Panc1 (cell line): ENCODE data around the gene SORL1. TPM values are rescaled to one million over a fixed set of nuclear protein-coding genes. Genes with fewer than 3 reads are reported as not detected.

Source experiments
- ATAC-seq: fragments of 200-7000 bp; cut with Tn5 transposase; 2 replicates; pipeline ENCODE4 v1.9.1; 2020; ENCODE audit warnings: mild to moderate bottlenecking, moderate library complexity
- BruUV-seq: library from RNA; stranded (reverse); fragments of 400-500 nt; replicated peaks from 2 replicates; lab custom pipeline; 2021; lab: Mats Ljungman, UMichigan
- CTCF ChIA-PET: fragments of 300-600 bp; sonication (Branson Sonifier 250); formaldehyde crosslinking; loops from one replicate; lab custom pipeline; 2022; ENCODE audit warnings: antibody characterized with exemption; lab: Charles Lee
- POLR2A ChIA-PET: fragments of 300-600 bp; sonication (Branson Sonifier 250); formaldehyde crosslinking; loops from one replicate; lab custom pipeline; 2022; ENCODE audit warnings: antibody characterized with exemption; lab: Charles Lee
- DNase-seq: peaks from one replicate; pipeline ENCODE4 v3.0.0-alpha.2; 2010; ENCODE audit warnings: low read depth, low spot score
- H3K27ac ChIP-seq: 2 replicates; pipeline ENCODE4 v1.5.1; 2011; ENCODE audit warnings: mild to moderate bottlenecking, low read length, inconsistent platforms
- H3K27me3 ChIP-seq: fragments of 200-500 bp; sonication (Bioruptor generic); 2 replicates; pipeline ENCODE4 v1.6.0; 2014; ENCODE audit warnings: low read length, inconsistent platforms; ENCODE audit not compliant: control insufficient read depth, insufficient read depth
- H3K36me3 ChIP-seq: fragments of 200-500 bp; sonication (Bioruptor generic); 2 replicates; pipeline ENCODE4 v1.5.1; 2014; ENCODE audit warnings: inconsistent platforms, mild to moderate bottlenecking, low read length, moderate library complexity; ENCODE audit not compliant: control insufficient read depth, insufficient read depth
- H3K4me1 ChIP-seq: 2 replicates; pipeline ENCODE4 v1.5.1; 2011; ENCODE audit warnings: inconsistent platforms, mild to moderate bottlenecking, low read length, moderate library complexity; ENCODE audit not compliant: control insufficient read depth, insufficient read depth
- H3K4me3 ChIP-seq, 2 experiments: 2 replicates each; pipeline ENCODE4 v1.5.1; 2011 to 2012; ENCODE audit warnings: low read depth in 2 of 2, low read length in 2 of 2, mild to moderate bottlenecking in 2 of 2, inconsistent platforms in 1 of 2, moderate library complexity in 1 of 2
- H3K9me3 ChIP-seq: fragments of 200-500 bp; sonication (Bioruptor generic); 2 replicates; pipeline ENCODE4 v1.5.1; 2014; ENCODE audit warnings: low read depth, mild to moderate bottlenecking, inconsistent platforms, low read length, moderate library complexity; ENCODE audit not compliant: control insufficient read depth, insufficient read depth
- CTCF ChIP-seq: fragments of 450-650 bp; IDR thresholded peaks from 2 replicates; pipeline ENCODE4 v1.5.1; 2017; ENCODE audit warnings: mild to moderate bottlenecking
- POLR2AphosphoS5 ChIP-seq: IDR thresholded peaks from 2 replicates; pipeline ENCODE4 v1.6.1; 2012; ENCODE audit warnings: mild to moderate bottlenecking, low read depth, low read length, moderate library complexity
- REST ChIP-seq, 2 experiments: IDR thresholded peaks; 2 replicates each; pipeline ENCODE4 v1.6.1; 2011 to 2012; ENCODE audit warnings: low read depth in 2 of 2, control low read depth in 1 of 2, low read length in 1 of 2, mild to moderate bottlenecking in 1 of 2, moderate library complexity in 1 of 2; ENCODE audit not compliant: insufficient read depth in 1 of 2
- SIN3A ChIP-seq: IDR thresholded peaks from 2 replicates; pipeline ENCODE4 v1.6.1; 2012; ENCODE audit warnings: low read depth, mild to moderate bottlenecking, low read length, moderate library complexity, borderline replicate concordance; ENCODE audit not compliant: insufficient read depth
- TCF7L2 ChIP-seq: IDR thresholded peaks from 2 replicates; pipeline ENCODE4 v1.6.1; 2011; ENCODE audit warnings: mild to moderate bottlenecking, low read depth, low read length, inconsistent platforms
- in situ Hi-C: cut with HindIII; loops from 2 replicates; pipeline ENCODE4 v1.10.0; 2016; ENCODE audit warnings: low sequenced_read_pairs, low pct_unique_long_range_greater_than_20kb
- intact Hi-C: fragments of 100-400 bp; cut with micrococcal nuclease; formaldehyde crosslinking; loops from one replicate; pipeline ENCODE4 v1.10.0; 2022; ENCODE audit not compliant: unreplicated experiment
- total RNA-seq: library from RNA; stranded (reverse); gene quantifications from one replicate; pipeline ENCODE4 v1.2.1, GENCODE V29; 2021; ENCODE audit not compliant: unreplicated experiment

Gene SORL1
- total RNA-seq, 1 experiment from 2014 or later: 36.3 TPM

DNA sequence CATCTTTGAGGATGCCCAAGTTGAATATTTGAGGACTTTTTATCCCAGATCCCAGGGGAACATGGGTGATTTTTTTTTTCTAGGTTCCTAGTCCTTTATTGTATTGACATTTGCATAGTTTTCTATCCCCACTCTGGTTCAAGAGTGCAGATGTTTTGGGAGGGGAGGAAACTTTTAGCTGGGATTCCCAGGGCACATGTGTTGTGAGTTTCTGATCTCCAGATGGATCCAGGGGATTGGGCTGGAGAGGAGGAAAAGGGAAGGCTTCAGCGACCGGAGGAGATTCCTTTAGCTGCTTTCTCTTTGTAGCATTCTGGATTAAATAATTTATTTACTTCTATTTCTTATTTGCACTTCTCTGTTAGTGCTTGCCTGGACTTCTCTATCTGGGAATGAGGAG lies 15.4 kb downstream of the SORL1 start:
- ChIA-PET POLR2A (no interaction called here), CTCF (interaction anchor here (1.4 kb wide), 1 partner anchor 15 kb away, joined by 9 read pairs; the partner anchor contains the start of genes SORL1 and SORL1-AS1)
- intact Hi-C loops (no loop called here), in situ Hi-C loops (no loop called here)
- ATAC-seq (no peak), DNase-seq (no peak)
- Histone ChIP-seq H3K9me3 (no peaks in the 10 kb centered on the region), H3K27me3 (no peaks in the 10 kb centered on the region), H3K27ac (peak overlapping the region; percentile 87), H3K36me3 (no peaks in the 10 kb centered on the region), H3K4me3 (peak overlapping the region in 1 of 2 experiments; percentile 47; a peak in 1 of 4 replicates), H3K4me1 (peaks cover 53% of the 10 kb centered on the region)
- TF ChIP-seq POLR2AphosphoS5 (no peak), CTCF (no peak), TCF7L2 (no peak), SIN3A (no peak), REST (IDR thresholded peaks at IDR 0.05; ENCODE audit: insufficient read depth in 1 of 2, low read depth in 2 of 2, low read length in 1 of 2) (no peak)
- no TSS peak for BruUV-seq

DNA sequence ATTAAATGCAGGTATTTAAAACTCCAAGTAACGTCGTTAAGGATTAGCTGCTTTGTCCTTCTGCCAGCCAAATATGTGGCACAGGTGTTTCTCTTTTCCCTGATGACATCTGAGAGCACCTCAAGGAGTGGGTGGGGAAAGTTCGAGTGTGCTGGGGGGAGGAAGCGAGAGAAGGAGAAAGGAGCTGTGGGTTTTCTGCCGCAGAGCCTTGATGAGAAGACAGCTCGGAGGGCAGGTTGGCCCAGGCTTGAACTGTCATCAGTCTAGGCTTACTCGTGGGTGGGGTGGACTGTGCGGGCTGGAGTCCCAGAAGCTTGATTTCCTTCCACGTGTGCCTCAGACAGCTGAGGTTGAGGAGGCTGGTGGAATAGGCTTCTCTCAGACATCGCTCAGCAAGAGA lies 15.9 kb downstream of the SORL1 start:
- ATAC-seq (no peak), DNase-seq (no peak)
- H3K36me3 ChIP-seq: no peaks in the 10 kb centered on the region
- intact Hi-C loops: no loop called here
- no peaks in the 10 kb centered on the region for H3K27me3 ChIP-seq
- in situ Hi-C loops: no loop called here
- H3K27ac ChIP-seq: peak overlapping the region; percentile 87
- no TSS peak for BruUV-seq
- H3K4me3 ChIP-seq: no peak overlapping the region
- POLR2A ChIA-PET: no interaction called here
- TF ChIP-seq CTCF (no peak), TCF7L2 (no peak), POLR2AphosphoS5 (no peak), SIN3A (no peak), REST (IDR thresholded peaks at IDR 0.05; ENCODE audit: insufficient read depth in 1 of 2, low read depth in 2 of 2, low read length in 1 of 2) (no peak)
- CTCF ChIA-PET: no interaction called here
- H3K9me3 ChIP-seq: no peaks in the 10 kb centered on the region
- H3K4me1 ChIP-seq: peaks cover 50% of the 10 kb centered on the region
